GM15510 (cell line): ENCODE data around the gene PXDN.

Experiments
- POLR2A ChIP-seq: IDR thresholded peaks from 3 replicates; pipeline ENCODE4 v1.6.1; 2011; ENCODE audit warnings: borderline replicate concordance; ENCODE audit not compliant: insufficient read length; ENCODE audit errors: extremely low read depth

PXDN gene

GRCh38 chr2:1742301-1742680, 2.0 kb downstream of the PXDN start:
- TF ChIP-seq POLR2A = no peak

- no peak for TF ChIP-seq POLR2A
Observed at GRCh38 chr2:1741851-1742250, 2.5 kb downstream of the PXDN start.

GRCh38 chr2:1740716-1741589, 3.4 kb downstream of the PXDN start:
- TF ChIP-seq POLR2A = no peak

DNA sequence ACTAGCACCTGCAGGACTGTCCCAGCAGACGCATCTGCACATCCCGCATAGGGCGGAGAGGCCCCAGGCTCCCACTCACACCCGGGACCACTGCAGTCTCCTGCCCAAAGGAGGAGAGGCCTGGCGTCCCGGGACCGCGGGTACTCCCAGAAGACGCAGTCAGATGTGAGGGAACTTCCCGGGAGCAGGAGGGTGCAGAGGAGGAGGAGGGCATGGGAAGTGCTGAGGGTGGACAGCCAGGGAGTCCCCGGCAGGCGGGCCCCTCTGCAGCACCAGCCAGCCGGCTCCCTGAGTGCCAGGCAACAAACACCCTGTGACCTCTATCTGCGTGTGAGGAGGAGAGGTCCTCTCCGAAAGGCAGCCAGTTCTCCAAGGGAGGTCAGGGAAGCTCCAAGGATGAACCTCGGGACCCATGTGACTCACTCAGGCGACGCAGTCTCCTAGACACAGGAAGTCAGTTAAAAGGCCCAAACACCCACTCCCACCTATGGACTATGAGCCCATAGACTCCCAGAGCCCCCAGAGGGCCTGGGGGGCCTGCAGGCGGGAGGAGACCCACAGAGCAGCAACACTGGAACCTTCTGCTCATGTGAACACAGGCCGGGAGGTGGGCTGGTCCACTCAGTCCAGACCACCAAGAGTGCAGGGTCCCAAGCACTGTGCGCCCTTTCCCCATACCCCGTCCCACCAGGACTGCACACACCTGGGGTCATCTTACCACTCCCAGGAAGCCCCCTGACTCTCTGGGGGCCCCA, 4.2 kb downstream of the PXDN start:
- TF ChIP-seq POLR2A = no peak

DNA sequence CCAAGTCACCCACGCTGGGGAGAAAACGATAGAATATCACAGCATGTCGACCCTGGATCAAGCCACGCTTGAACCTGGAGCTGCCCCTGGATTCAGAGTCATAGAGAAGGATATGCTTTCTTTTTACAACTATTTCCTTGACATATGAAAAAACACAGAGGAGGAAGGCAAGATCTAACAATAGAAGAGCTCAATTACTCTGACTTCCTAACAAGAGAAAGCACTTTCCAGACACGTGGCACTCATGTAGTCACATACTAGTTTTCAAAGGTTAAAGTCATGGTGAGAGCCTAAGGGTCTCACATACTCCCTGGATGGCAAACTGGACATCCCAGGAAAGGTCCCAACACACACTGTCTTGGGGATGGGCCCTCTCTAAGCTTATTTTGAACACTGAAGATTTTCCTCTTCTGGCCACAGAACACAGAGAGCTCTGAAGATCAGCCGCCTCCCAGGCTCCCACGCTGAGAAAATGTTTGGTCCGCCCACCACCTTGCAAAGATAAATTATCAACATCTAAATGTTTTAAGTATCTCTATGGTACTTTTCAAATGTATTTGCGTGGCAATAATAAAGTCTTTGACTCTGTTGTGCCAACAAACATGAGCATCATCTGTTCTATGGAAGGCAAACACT, 4.9 kb downstream of the PXDN start:
- no peak for TF ChIP-seq POLR2A

GRCh38 chr2:1738646-1739302, 5.5 kb downstream of the PXDN start:
- no peak for TF ChIP-seq POLR2A

- TF ChIP-seq POLR2A = no peak
Observed at GRCh38 chr2:1738163-1738562, 6.2 kb downstream of the PXDN start.

- TF ChIP-seq POLR2A = no peak
Observed at GRCh38 chr2:1736997-1737480, 7.3 kb downstream of the PXDN start.

GRCh38 chr2:1736045-1736444, 8.3 kb downstream of the PXDN start:
- no peak for TF ChIP-seq POLR2A

- no peak for TF ChIP-seq POLR2A
Observed at GRCh38 chr2:1731963-1732768, 12.1 kb downstream of the PXDN start.

GRCh38 chr2:1731447-1731962, 12.8 kb downstream of the PXDN start:
- TF ChIP-seq POLR2A = no peak

GRCh38 chr2:1730015-1730927, 14.0 kb downstream of the PXDN start:
- TF ChIP-seq POLR2A = no peak

GRCh38 chr2:1729242-1729641, 15.1 kb downstream of the PXDN start:
- no peak for TF ChIP-seq POLR2A
